GM12874 (cell line): ENCODE results near the gene KIRREL3.

Experiments used
- CTCF ChIP-seq: IDR thresholded peaks from 2 replicates; pipeline ENCODE4 v1.5.1; 2011; ENCODE audit warnings: low read depth, mild to moderate bottlenecking, control low read depth, low read length, moderate library complexity; ENCODE audit not compliant: insufficient read depth

Gene KIRREL3

GRCh38 chr11:126999366-126999765 lies 1.2 kb downstream of the KIRREL3 start:
- no peak for TF ChIP-seq CTCF

- no peak for TF ChIP-seq CTCF
Observed at GRCh38 chr11:126997641-126998040, 2.9 kb downstream of the KIRREL3 start.

- TF ChIP-seq CTCF = no peak
Observed at GRCh38 chr11:126997196-126997595, 3.4 kb downstream of the KIRREL3 start.

- TF ChIP-seq CTCF = no peak
Observed at GRCh38 chr11:126996036-126996804, 4.3 kb downstream of the KIRREL3 start.

- TF ChIP-seq CTCF = no peak
Observed at GRCh38 chr11:126993599-126993998, 7.0 kb downstream of the KIRREL3 start.

GRCh38 chr11:126992804-126993111 lies 7.8 kb downstream of the KIRREL3 start:
- no peak for TF ChIP-seq CTCF

- TF ChIP-seq CTCF = no peak
Observed at GRCh38 chr11:126992065-126992803, 8.3 kb downstream of the KIRREL3 start.
